Neural progenitor cell (in vitro differentiated cells): ENCODE results near the gene COG3.

Source experiments
- EZH2 ChIP-seq: fragments of 200-600 bp; sonication (generic); IDR thresholded peaks from 2 replicates; pipeline ENCODE4 v1.6.1; 2017; ENCODE audit warnings: antibody characterized with exemption, mild to moderate bottlenecking, moderate library complexity
- EZH2phosphoT487 ChIP-seq: fragments of 200-600 bp; sonication (generic); IDR thresholded peaks from 2 replicates; pipeline ENCODE4 v1.6.1; 2017; ENCODE audit warnings: antibody characterized with exemption
- TF ChIP-seq, protein P1 (sequence below): fragments of 200-600 bp; sonication (generic); IDR thresholded peaks from 2 replicates; pipeline ENCODE4 v1.5.1; 2017; ENCODE audit warnings: antibody characterized with exemption, mild to moderate bottlenecking

DNA sequence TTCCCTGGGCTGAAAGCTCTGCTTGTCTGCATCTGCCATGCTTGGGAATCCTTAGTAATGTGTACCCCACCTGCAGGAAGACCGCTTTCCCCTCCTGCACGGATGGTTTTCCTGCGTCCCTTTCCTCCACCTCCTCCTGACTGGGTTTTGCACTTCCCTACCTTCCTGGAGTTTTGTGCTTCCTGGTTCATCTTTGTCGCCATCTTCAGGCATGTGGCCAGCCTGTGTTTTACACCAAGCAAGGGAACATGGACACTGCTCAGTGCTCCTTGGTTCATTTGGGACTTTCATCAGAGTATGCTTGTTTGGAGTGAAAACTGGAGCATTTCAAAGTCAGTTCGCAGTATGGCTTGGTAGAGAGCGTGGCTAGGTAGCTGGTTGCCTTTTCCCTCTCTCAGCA is 120.1 kb downstream of the COG3 start:
- TF ChIP-seq, protein P1, sequence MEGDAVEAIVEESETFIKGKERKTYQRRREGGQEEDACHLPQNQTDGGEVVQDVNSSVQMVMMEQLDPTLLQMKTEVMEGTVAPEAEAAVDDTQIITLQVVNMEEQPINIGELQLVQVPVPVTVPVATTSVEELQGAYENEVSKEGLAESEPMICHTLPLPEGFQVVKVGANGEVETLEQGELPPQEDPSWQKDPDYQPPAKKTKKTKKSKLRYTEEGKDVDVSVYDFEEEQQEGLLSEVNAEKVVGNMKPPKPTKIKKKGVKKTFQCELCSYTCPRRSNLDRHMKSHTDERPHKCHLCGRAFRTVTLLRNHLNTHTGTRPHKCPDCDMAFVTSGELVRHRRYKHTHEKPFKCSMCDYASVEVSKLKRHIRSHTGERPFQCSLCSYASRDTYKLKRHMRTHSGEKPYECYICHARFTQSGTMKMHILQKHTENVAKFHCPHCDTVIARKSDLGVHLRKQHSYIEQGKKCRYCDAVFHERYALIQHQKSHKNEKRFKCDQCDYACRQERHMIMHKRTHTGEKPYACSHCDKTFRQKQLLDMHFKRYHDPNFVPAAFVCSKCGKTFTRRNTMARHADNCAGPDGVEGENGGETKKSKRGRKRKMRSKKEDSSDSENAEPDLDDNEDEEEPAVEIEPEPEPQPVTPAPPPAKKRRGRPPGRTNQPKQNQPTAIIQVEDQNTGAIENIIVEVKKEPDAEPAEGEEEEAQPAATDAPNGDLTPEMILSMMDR, result peak; percentile 36
- TF ChIP-seq EZH2 (no peak), EZH2phosphoT487 (no peak)
